ENCODE results near the gene CYP27C1.

The CYP27C1 gene

DNA sequence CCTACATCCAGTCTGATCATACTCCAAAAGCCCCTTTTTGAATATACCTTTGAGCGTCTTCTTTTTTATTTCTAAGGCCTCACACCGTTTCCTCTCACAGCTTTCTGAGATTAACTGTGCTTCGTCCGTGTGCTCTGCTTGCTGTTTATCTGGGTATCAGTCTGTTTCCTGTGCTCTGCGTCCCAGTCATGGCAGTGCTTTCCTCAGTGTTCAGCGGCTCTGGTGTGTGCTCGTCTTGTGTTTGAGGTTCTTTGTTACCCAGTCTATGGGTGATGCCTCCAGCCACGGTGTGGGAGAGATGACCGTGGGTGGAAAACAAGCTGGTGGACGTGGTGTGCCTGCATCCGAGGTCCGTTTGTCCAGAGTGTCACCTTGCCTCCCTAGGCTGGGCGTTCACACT lies 79.6 kb downstream of the CYP27C1 start:
- no peak overlapping the region for H2AFZ ChIP-seq (ENCODE audit: low read depth, low read length, severe bottlenecking)
- H3K4me3 ChIP-seq (ENCODE audit: insufficient read depth, low read length, poor library complexity, severe bottlenecking): no peak overlapping the region
- no peaks in the 10 kb centered on the region for H3K27me3 ChIP-seq (ENCODE audit: low read length)
- 0 out of 2 replicates have a peak, but pooled peaks cover 5% of the 10 kb centered on the region for H3K9me3 ChIP-seq (ENCODE audit: insufficient read depth, low read length)
- H3K36me3 ChIP-seq (ENCODE audit: low read length): no peaks in the 10 kb centered on the region
- no peak overlapping the region for H3K4me2 ChIP-seq (ENCODE audit: low read depth, low read length, poor library complexity, severe bottlenecking)
- H3K9ac ChIP-seq (ENCODE audit: low read length): no peak overlapping the region
- H3K27ac ChIP-seq (ENCODE audit: low read depth, low read length): no peak overlapping the region
- no peaks in the 10 kb centered on the region for H4K20me1 ChIP-seq (ENCODE audit: low read depth, low read length)
- H3K9me2 ChIP-seq (replicated peaks; ENCODE audit: insufficient read depth, low read length): no peaks in the 10 kb centered on the region
- no peaks in the 10 kb centered on the region for H3F3A ChIP-seq (ENCODE audit: insufficient read depth)
- no peaks in the 10 kb centered on the region for H3K79me2 ChIP-seq (ENCODE audit: insufficient read depth, low read length)
- TF ChIP-seq, protein P1, sequence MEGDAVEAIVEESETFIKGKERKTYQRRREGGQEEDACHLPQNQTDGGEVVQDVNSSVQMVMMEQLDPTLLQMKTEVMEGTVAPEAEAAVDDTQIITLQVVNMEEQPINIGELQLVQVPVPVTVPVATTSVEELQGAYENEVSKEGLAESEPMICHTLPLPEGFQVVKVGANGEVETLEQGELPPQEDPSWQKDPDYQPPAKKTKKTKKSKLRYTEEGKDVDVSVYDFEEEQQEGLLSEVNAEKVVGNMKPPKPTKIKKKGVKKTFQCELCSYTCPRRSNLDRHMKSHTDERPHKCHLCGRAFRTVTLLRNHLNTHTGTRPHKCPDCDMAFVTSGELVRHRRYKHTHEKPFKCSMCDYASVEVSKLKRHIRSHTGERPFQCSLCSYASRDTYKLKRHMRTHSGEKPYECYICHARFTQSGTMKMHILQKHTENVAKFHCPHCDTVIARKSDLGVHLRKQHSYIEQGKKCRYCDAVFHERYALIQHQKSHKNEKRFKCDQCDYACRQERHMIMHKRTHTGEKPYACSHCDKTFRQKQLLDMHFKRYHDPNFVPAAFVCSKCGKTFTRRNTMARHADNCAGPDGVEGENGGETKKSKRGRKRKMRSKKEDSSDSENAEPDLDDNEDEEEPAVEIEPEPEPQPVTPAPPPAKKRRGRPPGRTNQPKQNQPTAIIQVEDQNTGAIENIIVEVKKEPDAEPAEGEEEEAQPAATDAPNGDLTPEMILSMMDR (IDR thresholded peaks at IDR 0.05; ENCODE audit: insufficient read depth, low read length, poor library complexity, severe bottlenecking): no peak
- TF ChIP-seq EZH2phosphoT487 (conservative IDR thresholded peaks at IDR 0.05; ENCODE audit: low read length): no peak

DNA sequence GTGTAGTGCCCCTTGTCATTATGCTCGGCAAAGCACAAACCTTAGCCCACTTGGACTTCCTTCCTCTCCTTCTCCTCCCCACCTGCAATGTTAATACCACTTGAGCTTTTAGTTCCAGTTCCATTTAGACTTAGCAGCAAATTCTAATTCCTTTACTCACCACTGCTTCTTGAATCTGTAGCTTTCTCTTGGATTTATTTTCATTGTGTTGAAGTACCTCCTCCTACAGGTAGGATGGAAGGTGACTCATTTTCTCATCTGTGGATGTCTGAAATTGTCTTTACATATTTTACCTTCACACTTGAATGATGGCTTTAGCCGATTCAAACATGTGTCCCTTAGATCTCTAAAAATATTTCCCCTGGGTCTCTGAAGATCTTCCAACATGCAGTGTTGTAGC lies 80.3 kb downstream of the CYP27C1 start:
- Histone ChIP-seq H4K20me1 (ENCODE audit: low read depth, low read length) (no peaks in the 10 kb centered on the region), H3K4me2 (ENCODE audit: low read depth, low read length, poor library complexity, severe bottlenecking) (no peak overlapping the region), H3F3A (ENCODE audit: insufficient read depth) (no peaks in the 10 kb centered on the region)

DNA sequence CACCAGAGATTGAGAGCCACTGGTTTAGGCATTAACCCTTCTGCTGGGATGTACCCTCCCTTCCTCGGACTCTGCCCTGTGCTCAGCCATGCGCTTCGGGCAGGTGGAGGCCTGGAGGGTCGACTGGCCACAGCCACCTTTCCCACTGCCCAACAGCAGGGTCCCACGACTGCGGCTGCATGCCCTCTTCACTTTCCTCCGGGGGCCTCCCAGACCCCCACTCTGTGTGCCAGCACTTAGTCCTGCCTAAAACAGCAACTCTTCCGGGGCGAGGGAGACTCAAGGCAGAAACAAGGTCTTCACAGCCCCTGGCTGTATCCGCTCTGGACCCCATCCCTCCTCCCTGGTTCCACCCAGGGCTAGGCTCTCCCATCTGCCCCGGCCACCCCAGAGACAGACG lies 81.8 kb downstream of the CYP27C1 start:
- H3K36me3 ChIP-seq (ENCODE audit: low read length): no peaks in the 10 kb centered on the region
- no peaks in the 10 kb centered on the region for H3K9me2 ChIP-seq (replicated peaks; ENCODE audit: insufficient read depth, low read length)
- H4K20me1 ChIP-seq (ENCODE audit: low read depth, low read length): no peaks in the 10 kb centered on the region
- H3K27ac ChIP-seq (ENCODE audit: low read depth, low read length): no peak overlapping the region
- no peak overlapping the region for H3K9ac ChIP-seq (ENCODE audit: low read length)
- no peaks in the 10 kb centered on the region for H3F3A ChIP-seq (ENCODE audit: insufficient read depth)
- H3K79me2 ChIP-seq (ENCODE audit: insufficient read depth, low read length): no peaks in the 10 kb centered on the region
- H3K9me3 ChIP-seq (ENCODE audit: insufficient read depth, low read length): 0 out of 2 replicates have a peak, but pooled peaks cover 5% of the 10 kb centered on the region
- H3K4me3 ChIP-seq (ENCODE audit: insufficient read depth, low read length, poor library complexity, severe bottlenecking): no peak overlapping the region
- TF ChIP-seq EZH2phosphoT487 (conservative IDR thresholded peaks at IDR 0.05; ENCODE audit: low read length): no peak
- TF ChIP-seq, protein P1 (IDR thresholded peaks at IDR 0.05; ENCODE audit: insufficient read depth, low read length, poor library complexity, severe bottlenecking): no peak
- no peak overlapping the region for H2AFZ ChIP-seq (ENCODE audit: low read depth, low read length, severe bottlenecking)
- no peaks in the 10 kb centered on the region for H3K27me3 ChIP-seq (ENCODE audit: low read length)
- no peak overlapping the region for H3K4me2 ChIP-seq (ENCODE audit: low read depth, low read length, poor library complexity, severe bottlenecking)

More for the DNA sequence above, 80.3 kb downstream of the CYP27C1 start:
- no peak overlapping the region for H3K9ac ChIP-seq (ENCODE audit: low read length)
- H3K27ac ChIP-seq (ENCODE audit: low read depth, low read length): no peak overlapping the region
- no peak for TF ChIP-seq EZH2phosphoT487 (conservative IDR thresholded peaks at IDR 0.05; ENCODE audit: low read length)
- TF ChIP-seq, protein P1 (IDR thresholded peaks at IDR 0.05; ENCODE audit: insufficient read depth, low read length, poor library complexity, severe bottlenecking): no peak
- H3K27me3 ChIP-seq (ENCODE audit: low read length): no peaks in the 10 kb centered on the region
- no peaks in the 10 kb centered on the region for H3K9me2 ChIP-seq (replicated peaks; ENCODE audit: insufficient read depth, low read length)
- H3K36me3 ChIP-seq (ENCODE audit: low read length): no peaks in the 10 kb centered on the region
- H2AFZ ChIP-seq (ENCODE audit: low read depth, low read length, severe bottlenecking): no peak overlapping the region
- H3K9me3 ChIP-seq (ENCODE audit: insufficient read depth, low read length): 0 out of 2 replicates have a peak, but pooled peaks cover 5% of the 10 kb centered on the region
- no peak overlapping the region for H3K4me3 ChIP-seq (ENCODE audit: insufficient read depth, low read length, poor library complexity, severe bottlenecking)
- no peaks in the 10 kb centered on the region for H3K79me2 ChIP-seq (ENCODE audit: insufficient read depth, low read length)
